Lower leg skin (tissue), 4 donors: ENCODE results near the gene ZDHHC8. TPM values are rescaled to one million over a fixed set of nuclear protein-coding genes. Genes with fewer than 3 reads are reported as not detected.
A peak's percentile ranks its signal among the peaks of the same experiment; 100 is the strongest.

Experiments used
- DNase-seq, 2 donors: peaks; one replicate each; pipeline ENCODE4 v3.0.0-alpha.2; 2019; ENCODE audit warnings: low spot score in 2 of 2
- H3K4me3 ChIP-seq: fragments of 200-600 bp; sonication (generic); 2 replicates; pipeline ENCODE4 v1.5.1; 2017; ENCODE audit warnings: mild to moderate bottlenecking, low read depth; ENCODE audit not compliant: poor library complexity, severe bottlenecking
- POLR2A ChIP-seq, 2 donors: fragments of 450-650 bp; IDR thresholded peaks; one replicate each; pipeline ENCODE4 v1.6.1; 2016 to 2017; ENCODE audit warnings: antibody characterized with exemption in 2 of 2, mild to moderate bottlenecking in 1 of 2, moderate library complexity in 1 of 2
- WGBS, 2 donors: methylation state at CpG; one replicate each; pipeline ENCODE4 v1.1.5; 2018; 5-methylcytosine and 5-hydroxymethylcytosine counted together
- intact Hi-C: fragments of 100-400 bp; cut with DNase I; formaldehyde crosslinking; loops from one replicate; pipeline ENCODE4 v1.15.0; 2023; ENCODE audit warnings: low total_unique reads
- total RNA-seq, 4 donors: library from RNA; depleted of rRNA; stranded (reverse); fragments of >200 nt; gene quantifications; one replicate each; pipeline ENCODE4 v1.1.0, GENCODE V29; 2016
- TF ChIP-seq, protein P1 (sequence below), 3 donors: fragments of 450-650 bp; IDR thresholded peaks; one replicate each; pipeline ENCODE4 v1.5.1; 2016; ENCODE audit warnings: antibody characterized with exemption in 3 of 3, mild to moderate bottlenecking in 3 of 3, moderate library complexity in 2 of 3

The ZDHHC8 gene
- total RNA-seq, 4 donors from 2014 or later = 17.8 to 30.0 (median 26.1) TPM

DNA sequence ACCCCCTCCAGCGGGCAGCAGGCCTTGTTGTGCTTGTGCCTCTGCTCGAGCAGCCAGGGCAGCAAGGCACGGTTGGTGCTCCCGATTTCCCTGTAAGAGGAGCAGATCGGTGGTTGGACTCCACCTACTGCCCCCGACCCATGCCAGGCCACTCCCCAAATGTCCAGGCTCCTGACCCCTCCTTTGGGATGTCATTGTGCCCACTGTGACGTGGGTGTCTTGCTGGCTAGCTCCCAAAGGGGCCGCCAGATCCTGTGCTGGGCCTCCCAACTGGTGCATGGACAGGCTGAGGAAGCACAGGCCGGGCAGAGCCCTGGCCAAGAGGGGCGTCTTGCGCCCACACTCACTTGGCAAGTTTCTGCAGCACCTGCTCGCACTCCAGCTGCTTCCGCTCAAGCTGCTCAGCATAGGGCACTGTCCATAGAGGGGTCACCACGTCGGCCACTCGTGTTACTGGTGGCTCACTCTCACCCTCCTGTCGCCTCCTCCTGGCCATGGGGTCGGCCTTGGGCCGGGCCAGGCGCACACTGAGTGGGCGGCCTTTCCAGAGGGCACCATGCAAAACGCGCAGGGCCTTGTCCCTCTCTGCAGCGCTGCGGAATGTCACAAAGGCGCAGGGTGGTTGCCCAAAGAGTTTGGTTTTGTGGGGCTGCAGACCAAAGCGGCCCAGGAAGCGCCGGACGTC lies 15.8 kb upstream of the ZDHHC8 start, which contains the start of gene RANBP1:
Gene RANBP1 (plus strand): TSS at position 414 of the 685 bp plus-strand sequence. CDS start 81 bp downstream, at position 495.
- WGBS, 2 donors = 64 to 69% methylated on average over 29 to 30 of the region's 30 CpGs
- TF ChIP-seq, protein P1, sequence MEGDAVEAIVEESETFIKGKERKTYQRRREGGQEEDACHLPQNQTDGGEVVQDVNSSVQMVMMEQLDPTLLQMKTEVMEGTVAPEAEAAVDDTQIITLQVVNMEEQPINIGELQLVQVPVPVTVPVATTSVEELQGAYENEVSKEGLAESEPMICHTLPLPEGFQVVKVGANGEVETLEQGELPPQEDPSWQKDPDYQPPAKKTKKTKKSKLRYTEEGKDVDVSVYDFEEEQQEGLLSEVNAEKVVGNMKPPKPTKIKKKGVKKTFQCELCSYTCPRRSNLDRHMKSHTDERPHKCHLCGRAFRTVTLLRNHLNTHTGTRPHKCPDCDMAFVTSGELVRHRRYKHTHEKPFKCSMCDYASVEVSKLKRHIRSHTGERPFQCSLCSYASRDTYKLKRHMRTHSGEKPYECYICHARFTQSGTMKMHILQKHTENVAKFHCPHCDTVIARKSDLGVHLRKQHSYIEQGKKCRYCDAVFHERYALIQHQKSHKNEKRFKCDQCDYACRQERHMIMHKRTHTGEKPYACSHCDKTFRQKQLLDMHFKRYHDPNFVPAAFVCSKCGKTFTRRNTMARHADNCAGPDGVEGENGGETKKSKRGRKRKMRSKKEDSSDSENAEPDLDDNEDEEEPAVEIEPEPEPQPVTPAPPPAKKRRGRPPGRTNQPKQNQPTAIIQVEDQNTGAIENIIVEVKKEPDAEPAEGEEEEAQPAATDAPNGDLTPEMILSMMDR (IDR thresholded peaks at IDR 0.05) = no peak
- no peak for TF ChIP-seq POLR2A (IDR thresholded peaks at IDR 0.05)
- H3K4me3 ChIP-seq = peak within 1 kb of the TSS; percentile 78
- intact Hi-C loops = no loop called here
- no peak for DNase-seq

DNA sequence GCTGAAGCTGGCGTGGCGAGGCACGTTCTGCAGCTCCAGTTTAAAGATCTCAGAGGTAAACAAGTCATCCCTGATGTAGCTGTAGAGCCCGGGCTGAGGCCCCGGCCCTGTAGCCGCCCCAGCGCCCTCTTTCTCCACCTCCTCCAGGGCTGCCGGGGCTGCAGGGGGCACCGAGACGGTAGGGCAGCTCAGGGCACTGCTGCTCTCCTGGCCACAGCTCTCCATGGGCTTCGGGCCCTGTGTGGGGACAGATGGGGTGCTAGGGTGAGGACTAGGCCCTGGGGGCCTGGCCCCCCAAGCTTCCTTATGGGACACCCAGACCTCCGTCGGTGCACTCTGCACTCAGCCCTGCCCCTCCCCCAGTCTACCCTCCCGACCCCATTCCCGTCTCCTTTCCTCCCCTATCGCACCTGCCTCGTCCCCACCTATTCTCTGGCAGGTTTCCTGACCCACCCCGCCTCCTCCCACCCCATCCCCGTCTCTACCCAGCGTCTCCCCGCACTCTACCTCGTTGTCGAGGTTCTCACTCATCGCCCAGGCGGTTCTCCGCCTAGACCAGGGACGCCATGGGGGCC lies 15.1 kb upstream of the ZDHHC8 start:
- TF ChIP-seq, protein P1 (IDR thresholded peaks at IDR 0.05) = no peak
- TF ChIP-seq POLR2A (IDR thresholded peaks at IDR 0.05) = no peak

DNA sequence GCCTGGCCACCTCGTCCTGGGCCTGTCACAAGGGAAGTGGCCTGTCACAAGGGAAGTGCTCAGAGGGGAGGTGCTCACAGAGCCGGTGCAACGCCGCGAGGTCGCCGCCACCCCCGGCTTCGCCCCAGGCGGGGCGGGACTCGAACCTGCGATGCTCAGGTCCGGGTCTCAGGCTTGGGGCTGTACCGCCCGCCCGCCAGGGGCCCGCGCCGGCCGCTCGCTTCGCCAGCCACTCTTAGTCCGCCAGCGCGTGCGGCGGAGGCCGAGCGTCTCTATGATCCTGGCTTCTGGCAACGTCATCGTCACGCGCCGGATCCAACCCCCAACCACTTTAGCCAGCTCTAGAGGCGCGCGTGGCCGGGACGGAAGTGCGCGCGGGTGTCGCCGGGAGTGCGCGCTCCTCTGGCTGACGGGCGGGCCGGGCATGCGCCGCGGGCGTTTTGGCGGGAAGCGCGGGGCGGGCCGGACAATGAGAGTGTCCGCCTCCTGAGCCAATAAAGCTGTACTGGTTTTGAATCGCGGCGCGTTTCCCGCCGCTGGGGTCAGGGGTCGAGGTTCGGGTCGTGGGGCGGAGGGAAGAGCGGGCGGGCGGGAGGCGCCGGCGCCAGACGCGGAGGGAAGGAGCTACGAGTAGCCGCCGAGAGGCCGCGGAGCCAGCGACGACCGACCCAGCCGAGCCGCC lies 14.5 kb upstream of the ZDHHC8 start, which contains the start of gene TRMT2A:
Gene TRMT2A (minus strand): TSS at position 276 of the 682 bp plus-strand sequence. CDS start 320 bp downstream, outside the sequence.
- WGBS, 2 donors = 1% methylated on average over 52 to 75 of the region's 88 CpGs
- H3K4me3 ChIP-seq = peak within 1 kb of the TSS; percentile 78
- intact Hi-C loops = no loop called here
- DNase-seq = peak; percentile 97 to 100
- no peak for TF ChIP-seq POLR2A (IDR thresholded peaks at IDR 0.05)
- TF ChIP-seq, protein P1 (IDR thresholded peaks at IDR 0.05) = no peak

More for the DNA sequence above, 15.1 kb upstream of the ZDHHC8 start:
- H3K4me3 ChIP-seq = peak overlapping the region; percentile 78
- no peak for DNase-seq
- 4 to 8% methylated on average over 17 to 26 of the region's 27 CpGs for WGBS, 2 donors
- intact Hi-C loops = no loop called here

DNA sequence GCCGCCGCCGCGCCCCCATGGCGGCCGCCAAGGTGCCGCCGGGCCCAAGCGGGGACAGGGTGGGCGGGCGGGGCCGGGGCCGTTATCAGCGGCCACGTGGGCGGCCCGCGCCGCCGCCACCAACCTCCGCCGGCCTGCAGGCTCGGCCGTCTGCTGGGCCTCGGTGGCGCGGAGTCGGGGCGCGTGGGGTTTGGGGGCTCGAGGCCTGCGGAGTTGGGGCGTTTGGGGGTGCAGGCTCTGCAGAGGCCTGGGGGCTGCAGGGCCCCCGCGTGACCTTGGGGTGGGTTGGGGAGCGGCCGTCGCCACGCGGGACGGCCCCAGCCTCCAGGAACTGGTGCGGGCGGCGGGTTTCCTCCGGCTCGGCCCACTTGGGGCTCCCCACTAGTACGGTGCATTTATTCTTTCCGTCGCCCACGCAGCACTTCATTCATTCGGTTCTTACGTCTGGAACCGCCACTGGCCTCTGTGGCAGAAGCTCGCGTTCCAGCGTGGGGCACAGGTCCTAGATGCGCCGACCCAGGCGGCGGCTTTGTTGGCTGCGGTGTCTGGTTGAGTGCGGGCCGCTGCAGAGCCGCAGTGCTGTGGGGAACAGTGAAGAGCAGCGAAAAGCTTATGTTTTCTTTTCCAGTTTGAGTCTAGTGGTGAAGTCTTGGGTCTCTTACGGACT lies 13.8 kb upstream of the ZDHHC8 start:
- intact Hi-C loops = no loop called here
- WGBS, 2 donors = 0 to 1% methylated on average over 37 to 38 of the region's 66 CpGs
- TF ChIP-seq, protein P1 (IDR thresholded peaks at IDR 0.05) = no peak
- H3K4me3 ChIP-seq = peak overlapping the region; percentile 59
- no peak for DNase-seq

DNA sequence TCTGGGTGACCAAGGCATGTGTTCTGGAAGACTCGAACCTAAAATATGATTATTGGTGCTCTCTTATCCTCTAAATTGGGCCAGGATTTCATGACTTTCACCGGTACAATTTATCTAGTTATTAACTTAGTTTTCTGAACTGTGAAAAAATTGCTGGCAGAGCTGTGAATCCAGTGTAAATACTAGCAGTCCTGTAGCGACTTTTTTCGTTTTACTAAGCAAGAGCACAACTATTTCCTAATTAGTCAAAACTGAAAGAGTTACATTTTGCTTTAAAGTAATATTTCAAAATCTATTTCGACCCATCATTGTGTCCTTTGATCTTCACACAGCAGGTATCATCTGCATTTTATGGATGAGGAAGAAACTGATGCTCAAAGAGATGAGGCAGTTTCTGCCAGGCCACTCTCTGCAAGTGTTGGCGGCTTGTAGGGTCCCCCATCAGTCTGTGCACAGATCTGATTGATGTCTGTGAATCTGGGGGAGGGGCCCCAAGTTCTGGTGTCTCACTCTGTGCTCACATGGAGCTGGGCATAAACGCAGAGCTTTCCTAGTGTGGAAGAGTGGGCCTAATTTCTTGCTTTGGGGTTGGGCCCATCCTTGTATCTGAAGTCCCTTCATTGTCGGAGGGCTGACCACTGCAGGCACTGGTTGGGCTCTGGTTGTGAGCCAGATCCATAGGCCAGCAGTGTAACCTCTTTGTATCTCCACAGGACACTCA lies 13.1 kb upstream of the ZDHHC8 start:
- intact Hi-C loops = no loop called here
- no peak for DNase-seq
- no peak for TF ChIP-seq POLR2A (IDR thresholded peaks at IDR 0.05)
- TF ChIP-seq, protein P1 (IDR thresholded peaks at IDR 0.05) = no peak
- peak overlapping the region; percentile 59 for H3K4me3 ChIP-seq
- 17 to 19% methylated on average over 8 of the region's 8 CpGs for WGBS, 2 donors
